K562 (cell line): Measurements from ENCODE around the gene KDM4C. TPM values are rescaled to one million over a fixed set of nuclear protein-coding genes. Genes with fewer than 3 reads are reported as not detected.
A peak's percentile ranks its signal among the peaks of the same experiment; 100 is the strongest.

Experiments used
- ARID3B ChIP-seq: fragments of 250-450 bp; sonication (Bioruptor Pico); IDR thresholded peaks from 2 replicates; pipeline ENCODE4 v1.4.0; 2020; ENCODE audit warnings: borderline replicate concordance
- BHLHE40 ChIP-seq: IDR thresholded peaks from 2 replicates; pipeline ENCODE4 v1.6.1; 2011; ENCODE audit warnings: low read length, improper control_type of control experiment
- BRD4 ChIP-seq: fragments of 200-600 bp; sonication (generic); IDR thresholded peaks from 2 replicates; pipeline ENCODE4 v1.6.1; 2017; ENCODE audit warnings: inconsistent platforms
- CBFA2T2 ChIP-seq: fragments of 450-650 bp; conservative IDR thresholded peaks from 2 replicates; pipeline ENCODE4 v1.6.1; 2017; ENCODE audit warnings: mild to moderate bottlenecking
- DACH1 ChIP-seq: fragments of 450-650 bp; IDR thresholded peaks from 2 replicates; pipeline ENCODE4 v1.6.1; 2018; ENCODE audit not compliant: partially characterized antibody
- DNMT1 ChIP-seq: fragments of 450-650 bp; IDR thresholded peaks from 2 replicates; pipeline ENCODE4 v1.6.1; 2016; ENCODE audit warnings: antibody characterized with exemption, mild to moderate bottlenecking
- ERF ChIP-seq: fragments of 450-650 bp; formaldehyde crosslinking; IDR thresholded peaks from 2 replicates; pipeline ENCODE4 v1.4.0; 2020; ENCODE audit warnings: mild to moderate bottlenecking, mixed read lengths
- HDAC6 ChIP-seq: IDR thresholded peaks from 2 replicates; pipeline ENCODE4 v1.6.1; 2012; ENCODE audit warnings: low read depth, mild to moderate bottlenecking, control low read depth, inconsistent platforms, low read length, moderate library complexity
- HES1 ChIP-seq: fragments of 450-650 bp; IDR thresholded peaks from 2 replicates; pipeline ENCODE4 v1.6.1; 2016; ENCODE audit warnings: low read depth, mild to moderate bottlenecking, moderate library complexity
- HMG20B ChIP-seq: fragments of 250-450 bp; sonication (Bioruptor Pico); IDR thresholded peaks from 2 replicates; pipeline ENCODE4 v1.5.0; 2021; ENCODE audit warnings: mild to moderate bottlenecking
- HNRNPL ChIP-seq: fragments of 200-400 bp; formaldehyde crosslinking; IDR thresholded peaks from 2 replicates; pipeline ENCODE4 v1.6.1; 2017; ENCODE audit warnings: low read depth, mild to moderate bottlenecking, low read length
- IRF9 ChIP-seq: fragments of 450-650 bp; IDR thresholded peaks from 2 replicates; pipeline ENCODE4 v1.6.1; 2016; ENCODE audit warnings: missing biosample characterization, missing genetic modification characterization
- KAT8 ChIP-seq: fragments of 450-650 bp; IDR thresholded peaks from 2 replicates; pipeline ENCODE4 v1.6.1; 2016; ENCODE audit warnings: low read depth, mild to moderate bottlenecking
- KLF13 ChIP-seq: fragments of 450-650 bp; IDR thresholded peaks from 2 replicates; pipeline ENCODE4 v1.6.1; 2016; ENCODE audit warnings: missing genetic modification characterization, low read depth, mild to moderate bottlenecking, missing compliant biosample characterization, moderate library complexity, borderline replicate concordance
- MEF2D ChIP-seq: conservative IDR thresholded peaks from 2 replicates; pipeline ENCODE4 v1.6.1; 2016; ENCODE audit warnings: low read depth, missing genetic modification characterization, missing compliant biosample characterization
- NBN ChIP-seq: fragments of 450-650 bp; IDR thresholded peaks from 2 replicates; pipeline ENCODE4 v1.6.1; 2016; ENCODE audit warnings: low read depth, mild to moderate bottlenecking
- NCOA2 ChIP-seq, 2 experiments: fragments of 450-650 bp; IDR thresholded peaks; 2 replicates each; pipeline ENCODE4 v1.6.1; 2018; ENCODE audit warnings: mild to moderate bottlenecking in 2 of 2, moderate library complexity in 1 of 2; ENCODE audit not compliant: partially characterized antibody in 2 of 2
- NFRKB ChIP-seq: fragments of 450-650 bp; IDR thresholded peaks from 2 replicates; pipeline ENCODE4 v1.6.1; 2016; ENCODE audit warnings: low read depth
- PURB ChIP-seq: sonication (generic); formaldehyde crosslinking; IDR thresholded peaks from 2 replicates; pipeline ENCODE4 v1.9.0; 2021; ENCODE audit warnings: low read depth, mild to moderate bottlenecking, missing genetic modification reagents
- RBM34 ChIP-seq: fragments of 200-400 bp; formaldehyde crosslinking; IDR thresholded peaks from 2 replicates; pipeline ENCODE4 v1.6.1; 2018; ENCODE audit warnings: low read length, borderline replicate concordance; ENCODE audit not compliant: insufficient read depth
- SAP30 ChIP-seq: fragments of 200-600 bp; sonication (generic); IDR thresholded peaks from 2 replicates; pipeline ENCODE4 v1.6.1; 2012; ENCODE audit warnings: borderline replicate concordance, low read depth, mild to moderate bottlenecking, moderate library complexity, low read length, control low read depth, inconsistent platforms; ENCODE audit not compliant: insufficient read depth, poor library complexity, severe bottlenecking
- THAP12 ChIP-seq: fragments of 250-450 bp; sonication (Bioruptor Pico); IDR thresholded peaks from 2 replicates; pipeline ENCODE4 v1.9.0; 2021; ENCODE audit warnings: mild to moderate bottlenecking, inconsistent platforms
- WHSC1 ChIP-seq: IDR thresholded peaks from one replicate; pipeline ENCODE4 v1.6.1; 2012; ENCODE audit warnings: low read length, control low read depth, inconsistent platforms
- ZC3H4 ChIP-seq: sonication (generic); formaldehyde crosslinking; IDR thresholded peaks from 2 replicates; pipeline ENCODE4 v1.9.0; 2021; ENCODE audit warnings: missing genetic modification reagents, borderline replicate concordance
- ZNF347 ChIP-seq: fragments of 450-650 bp; formaldehyde crosslinking; IDR thresholded peaks from 2 replicates; pipeline ENCODE4 v1.4.0; 2020; ENCODE audit warnings: low read depth, mild to moderate bottlenecking, moderate library complexity
- ZNF444 ChIP-seq: fragments of 250-450 bp; sonication (Bioruptor Pico); IDR thresholded peaks from 2 replicates; pipeline ENCODE4 v1.4.0; 2020; ENCODE audit warnings: mild to moderate bottlenecking, moderate library complexity
- ZNF699 ChIP-seq: fragments of 250-450 bp; sonication (Bioruptor Pico); IDR thresholded peaks from 2 replicates; pipeline ENCODE4 v1.8.0; 2021; ENCODE audit warnings: mild to moderate bottlenecking, moderate library complexity; ENCODE audit not compliant: insufficient replicate concordance
- polyA plus RNA-seq, 8 experiments: library from polyadenylated mRNA; depleted of rRNA in 4 of 8; stranded (reverse) in 5 of 8; unstranded in 3 of 8; fragments of >200 nt; fragmentation: Nextera tagmentation in 2 of 8; fragmentation: Illumina TruSeq in 1 of 8; extraction: Ambion mirVana in 2 of 8; extraction: Trizol in 1 of 8; gene quantifications; 2 replicates each; pipeline versions ENCODE4 v1.2.1 to v1.2.3, GENCODE V29; 2011 to 2014; ENCODE audit warnings: inconsistent platforms in 1 of 8, missing spikeins in 1 of 8
- total RNA-seq, 7 experiments: library from RNA; depleted of rRNA in 6 of 7; stranded (reverse); fragments of >200 nt in 6 of 7; fragmentation: Illumina TruSeq in 2 of 7; extraction: Trizol in 2 of 7; gene quantifications; 2 replicates each; pipeline versions ENCODE4 v1.2.1 to v1.2.3, GENCODE V29; 2011 to 2021; ENCODE audit warnings: low replicate concordance in 1 of 7

The KDM4C gene
- total and polyA plus RNA-seq, 9 of the 15 experiments (the other 6 are each of a cell fraction or from before 2014, with no cell fraction given), result 5.4 to 17.0 (median 12.6) TPM

GRCh38 chr9:6931913-6932312 lies 174.1 kb downstream of the KDM4C start (continued):
- no peak for TF ChIP-seq THAP12
- TF ChIP-seq ZNF347, result no peak
- TF ChIP-seq ZNF699 (CRISPR knock-in tag), result no peak
- no peak for TF ChIP-seq SAP30
- no peak for TF ChIP-seq ERF (CRISPR knock-in tag)
- peak; percentile 86 for TF ChIP-seq BHLHE40
- TF ChIP-seq HNRNPL, result no peak
- TF ChIP-seq BRD4, result no peak
- no peak for TF ChIP-seq IRF9 (tag)
- TF ChIP-seq KAT8, result no peak
- TF ChIP-seq ZNF444 (CRISPR knock-in tag), result no peak
- no peak for TF ChIP-seq HDAC6
- no peak for TF ChIP-seq PURB
- TF ChIP-seq HES1, result no peak
- peak; percentile 41 for TF ChIP-seq DACH1
- TF ChIP-seq HMG20B (CRISPR knock-in tag), result no peak
- no peak for TF ChIP-seq NCOA2 (IDR thresholded peaks at IDR 0.05; ENCODE audit: partially characterized antibody in 2 of 2)
- peak; percentile 73 for TF ChIP-seq CBFA2T2
- no peak for TF ChIP-seq ZC3H4
- no peak for TF ChIP-seq WHSC1
- TF ChIP-seq ARID3B (CRISPR knock-in tag), result no peak
- no peak for TF ChIP-seq KLF13 (tag)
- TF ChIP-seq NBN, result no peak
- no peak for TF ChIP-seq MEF2D
- TF ChIP-seq RBM34, result no peak
- TF ChIP-seq DNMT1, result no peak
- no peak for TF ChIP-seq NFRKB
